ENCODE data around the gene KCNH8.

DNA sequence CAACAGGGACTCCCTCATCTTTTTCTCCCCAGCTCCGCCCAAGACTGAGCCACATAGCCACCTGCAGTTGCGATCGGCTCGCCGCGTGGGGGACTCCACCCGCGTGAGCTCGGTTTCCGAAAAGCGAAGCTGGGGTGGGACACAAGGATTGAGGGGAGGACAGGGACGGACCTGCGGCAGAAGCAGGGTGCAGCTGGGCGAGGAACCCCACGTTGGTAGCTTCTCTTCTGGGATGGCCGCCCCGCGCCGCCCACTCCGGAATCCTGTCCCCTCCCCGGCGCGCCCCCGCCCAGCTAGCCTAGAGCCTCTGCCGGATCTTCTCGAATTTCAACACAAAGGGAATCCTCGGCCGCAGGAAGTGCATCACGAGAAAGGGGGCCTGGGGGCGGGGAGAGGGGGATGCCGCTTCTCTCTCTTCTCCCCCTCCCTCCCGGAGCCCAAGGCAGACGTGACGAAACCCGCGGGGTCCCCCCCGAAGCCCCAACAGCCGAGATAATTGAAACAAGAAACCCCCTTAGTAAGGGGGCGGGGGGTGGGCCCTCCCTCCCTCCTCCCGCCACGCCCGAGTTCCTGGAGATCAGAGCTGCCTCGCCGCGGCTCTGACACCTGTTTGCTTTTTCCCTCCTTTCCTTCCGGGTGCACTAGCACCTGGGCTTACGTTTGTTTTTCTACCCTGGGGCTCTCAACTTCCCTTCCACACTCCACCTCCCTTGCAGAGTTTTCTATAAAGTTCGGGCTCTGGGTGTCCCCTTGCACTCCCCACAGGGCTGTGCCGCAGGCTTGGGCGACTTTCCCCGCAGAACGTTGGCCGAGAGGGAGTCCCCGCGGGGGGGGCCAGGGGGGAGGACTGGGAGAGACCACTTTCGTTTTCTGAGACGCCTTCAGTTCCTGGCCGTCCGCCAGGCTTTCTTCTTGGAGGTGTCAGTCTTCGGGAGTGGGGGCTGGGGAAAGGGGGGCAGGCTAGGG lies 1.3 kb upstream of the KCNH8 start:
- TF ChIP-seq, protein P1, sequence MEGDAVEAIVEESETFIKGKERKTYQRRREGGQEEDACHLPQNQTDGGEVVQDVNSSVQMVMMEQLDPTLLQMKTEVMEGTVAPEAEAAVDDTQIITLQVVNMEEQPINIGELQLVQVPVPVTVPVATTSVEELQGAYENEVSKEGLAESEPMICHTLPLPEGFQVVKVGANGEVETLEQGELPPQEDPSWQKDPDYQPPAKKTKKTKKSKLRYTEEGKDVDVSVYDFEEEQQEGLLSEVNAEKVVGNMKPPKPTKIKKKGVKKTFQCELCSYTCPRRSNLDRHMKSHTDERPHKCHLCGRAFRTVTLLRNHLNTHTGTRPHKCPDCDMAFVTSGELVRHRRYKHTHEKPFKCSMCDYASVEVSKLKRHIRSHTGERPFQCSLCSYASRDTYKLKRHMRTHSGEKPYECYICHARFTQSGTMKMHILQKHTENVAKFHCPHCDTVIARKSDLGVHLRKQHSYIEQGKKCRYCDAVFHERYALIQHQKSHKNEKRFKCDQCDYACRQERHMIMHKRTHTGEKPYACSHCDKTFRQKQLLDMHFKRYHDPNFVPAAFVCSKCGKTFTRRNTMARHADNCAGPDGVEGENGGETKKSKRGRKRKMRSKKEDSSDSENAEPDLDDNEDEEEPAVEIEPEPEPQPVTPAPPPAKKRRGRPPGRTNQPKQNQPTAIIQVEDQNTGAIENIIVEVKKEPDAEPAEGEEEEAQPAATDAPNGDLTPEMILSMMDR (IDR thresholded peaks at IDR 0.05 in 2 of 3, conservative IDR thresholded peaks at IDR 0.05 in 1 of 3; ENCODE audit: control insufficient read depth in 2 of 3, extremely low read depth in 1 of 3, insufficient read depth in 1 of 3, low read depth in 3 of 3, low read length in 3 of 3) = peak; percentile 29 to 57 (median 50)
- TF ChIP-seq EP300 (IDR thresholded peaks at IDR 0.05; ENCODE audit: borderline replicate concordance in 1 of 2, control insufficient read depth in 1 of 2, low read depth in 2 of 2, low read length in 2 of 2) (no peak), MTA3 (IDR thresholded peaks at IDR 0.05; ENCODE audit: borderline replicate concordance, low read length) (no peak), RAD21 (IDR thresholded peaks at IDR 0.05; ENCODE audit: insufficient read depth, low read depth, low read length) (0 out of 2 replicates have a peak, but pooled peaks have one; percentile 26), HDAC2 (IDR thresholded peaks at IDR 0.05) (no peak), GABPA (IDR thresholded peaks at IDR 0.05; ENCODE audit: low read depth) (peak; percentile 47; the same call in 1 of the 2 replicates), ZZZ3 (IDR thresholded peaks at IDR 0.05; ENCODE audit: control insufficient read depth, insufficient read length, low read depth) (no peak), IKZF1 (conservative IDR thresholded peaks at IDR 0.05) (no peak), TAF1 (IDR thresholded peaks at IDR 0.05; ENCODE audit: borderline replicate concordance, low read depth, low read length) (no peak)
- TF ChIP-seq, protein P2, sequence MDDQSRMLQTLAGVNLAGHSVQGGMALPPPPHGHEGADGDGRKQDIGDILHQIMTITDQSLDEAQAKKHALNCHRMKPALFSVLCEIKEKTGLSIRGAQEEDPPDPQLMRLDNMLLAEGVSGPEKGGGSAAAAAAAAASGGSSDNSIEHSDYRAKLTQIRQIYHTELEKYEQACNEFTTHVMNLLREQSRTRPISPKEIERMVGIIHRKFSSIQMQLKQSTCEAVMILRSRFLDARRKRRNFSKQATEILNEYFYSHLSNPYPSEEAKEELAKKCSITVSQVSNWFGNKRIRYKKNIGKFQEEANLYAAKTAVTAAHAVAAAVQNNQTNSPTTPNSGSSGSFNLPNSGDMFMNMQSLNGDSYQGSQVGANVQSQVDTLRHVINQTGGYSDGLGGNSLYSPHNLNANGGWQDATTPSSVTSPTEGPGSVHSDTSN (IDR thresholded peaks at IDR 0.05; ENCODE audit: insufficient replicate concordance, low read depth, low read length) = no peak
